Mucosa of gallbladder (tissue), 1 donor: Measurements from ENCODE around the gene SCNN1B. TPM values are rescaled to one million over a fixed set of nuclear protein-coding genes. Genes with fewer than 3 reads are reported as not detected.
"Not testable (repeated sequence)": the region's sequence is repeated elsewhere in the genome, so short reads cannot be mapped to it uniquely, and the experiment has no call there.

Experiments used
- DNase-seq: peaks from one replicate; pipeline ENCODE4 v3.0.0-alpha.2; 2020; ENCODE audit warnings: low spot score
- total RNA-seq: library from RNA; stranded (reverse); gene quantifications from one replicate; pipeline ENCODE4 v1.2.1, GENCODE V29; 2021
- donor health status: DM: no; HTN: no; CAD: no.

The SCNN1B gene, protein sequence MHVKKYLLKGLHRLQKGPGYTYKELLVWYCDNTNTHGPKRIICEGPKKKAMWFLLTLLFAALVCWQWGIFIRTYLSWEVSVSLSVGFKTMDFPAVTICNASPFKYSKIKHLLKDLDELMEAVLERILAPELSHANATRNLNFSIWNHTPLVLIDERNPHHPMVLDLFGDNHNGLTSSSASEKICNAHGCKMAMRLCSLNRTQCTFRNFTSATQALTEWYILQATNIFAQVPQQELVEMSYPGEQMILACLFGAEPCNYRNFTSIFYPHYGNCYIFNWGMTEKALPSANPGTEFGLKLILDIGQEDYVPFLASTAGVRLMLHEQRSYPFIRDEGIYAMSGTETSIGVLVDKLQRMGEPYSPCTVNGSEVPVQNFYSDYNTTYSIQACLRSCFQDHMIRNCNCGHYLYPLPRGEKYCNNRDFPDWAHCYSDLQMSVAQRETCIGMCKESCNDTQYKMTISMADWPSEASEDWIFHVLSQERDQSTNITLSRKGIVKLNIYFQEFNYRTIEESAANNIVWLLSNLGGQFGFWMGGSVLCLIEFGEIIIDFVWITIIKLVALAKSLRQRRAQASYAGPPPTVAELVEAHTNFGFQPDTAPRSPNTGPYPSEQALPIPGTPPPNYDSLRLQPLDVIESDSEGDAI
- total RNA-seq = 2.2 TPM

DNA sequence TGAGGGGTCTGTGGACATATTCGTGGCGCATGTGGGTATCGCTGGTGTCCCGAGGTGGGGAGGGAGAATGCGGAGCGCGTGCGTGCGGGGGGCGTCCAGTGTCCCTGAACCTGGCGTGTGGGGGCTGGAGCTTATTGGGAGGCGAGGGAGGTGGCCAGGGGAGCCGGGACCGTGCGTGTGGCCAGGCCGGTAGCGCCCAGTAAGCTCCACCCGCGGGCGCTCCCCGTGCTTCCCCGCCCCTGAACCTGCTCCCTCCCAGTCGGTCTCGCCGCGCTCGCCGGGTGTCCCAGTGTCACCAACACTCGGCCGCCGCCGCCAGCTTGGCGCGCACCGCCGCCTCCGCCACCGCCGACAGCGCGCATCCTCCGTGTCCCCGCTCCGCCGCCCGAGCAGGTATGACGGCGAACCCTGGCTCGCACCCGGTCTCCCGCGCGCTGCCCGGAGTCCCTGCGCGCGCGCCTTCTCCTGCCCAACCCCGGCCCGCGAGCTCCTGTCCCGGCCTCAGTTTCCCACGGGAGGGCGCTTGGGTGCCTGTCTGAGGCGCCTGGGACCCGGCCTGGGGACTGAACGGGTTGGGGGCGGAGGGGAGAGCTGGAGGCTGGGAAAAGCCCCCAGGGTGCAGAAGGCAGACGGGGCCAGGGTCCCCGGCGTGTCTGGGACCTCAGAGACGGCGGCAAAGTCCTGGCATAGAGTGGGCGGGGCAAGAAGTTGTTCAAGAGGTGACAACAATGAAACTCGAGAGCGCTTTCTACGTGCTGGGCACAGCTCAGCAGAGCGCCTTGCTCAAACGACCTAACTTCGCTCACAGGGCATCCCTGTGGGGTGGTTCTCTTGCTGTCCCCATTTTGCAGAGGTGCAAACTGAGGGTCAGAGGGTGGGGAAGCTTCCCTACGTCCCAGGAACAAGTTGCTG is at the start of gene SCNN1B:
Gene SCNN1B (plus strand): TSS at position 258 of the 912 bp plus-strand sequence. CDS start 46,298 bp downstream, outside the sequence.
- DNase-seq = no peak

DNA sequence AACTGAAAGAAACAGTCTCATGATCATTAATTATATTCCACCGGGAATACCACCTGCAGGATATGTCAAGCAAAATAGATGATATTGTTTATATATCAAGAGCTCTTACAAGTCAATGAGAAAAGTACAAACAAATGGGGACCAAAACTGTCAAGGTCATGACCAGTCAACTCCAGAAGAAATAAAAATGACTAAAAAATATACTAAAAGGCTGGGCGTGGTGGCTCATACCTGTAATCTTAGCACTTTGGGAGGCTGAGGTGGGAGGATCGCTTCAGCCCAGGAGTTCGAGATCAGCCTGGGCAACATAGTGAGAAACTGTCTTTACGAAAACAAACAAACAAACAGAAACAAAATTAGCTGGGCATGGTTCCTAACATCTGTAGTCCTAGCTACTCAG is 49.8 kb upstream of the SCNN1B start:
- no peak for DNase-seq

DNA sequence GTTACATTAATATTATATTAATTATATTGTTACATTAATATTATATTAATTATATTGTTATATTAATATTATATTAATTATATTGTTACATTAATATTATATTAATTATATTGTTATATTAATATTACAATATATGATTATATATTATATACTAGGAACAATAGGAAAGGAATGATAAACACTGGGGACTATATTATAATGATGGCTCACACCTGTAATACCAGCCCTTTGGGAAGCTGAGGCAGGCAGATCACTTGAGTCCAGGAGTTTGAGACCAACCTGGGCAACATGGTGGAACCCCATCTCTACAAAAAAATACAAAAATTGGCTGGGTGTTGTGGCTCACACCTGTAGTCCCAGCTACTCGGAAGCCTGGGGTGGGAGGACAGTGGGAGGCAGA is 48.5 kb upstream of the SCNN1B start:
- not testable (repeated sequence) for DNase-seq

GRCh38 chr16:23254338-23254737 is 47.8 kb upstream of the SCNN1B start:
- DNase-seq = no peak

DNA sequence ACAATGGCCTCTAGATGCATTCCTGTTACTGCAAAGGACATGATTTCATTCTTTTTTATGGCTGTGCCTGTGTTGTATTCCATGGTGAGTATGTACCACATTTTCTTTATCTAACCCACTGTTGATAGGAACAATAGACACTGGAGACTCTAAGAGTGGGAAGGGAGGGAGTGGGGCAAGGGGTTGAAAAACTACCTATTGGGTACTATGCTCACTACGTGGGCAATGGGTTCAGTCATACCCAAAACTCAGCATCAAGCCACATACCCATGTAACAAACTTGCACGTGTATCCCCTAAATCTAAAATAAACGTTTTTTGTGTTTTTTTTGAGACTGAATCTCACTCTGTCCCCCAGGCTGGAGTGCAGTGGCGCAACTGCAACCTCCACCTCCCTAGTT is 47.1 kb upstream of the SCNN1B start:
- no peak for DNase-seq

GRCh38 chr16:23256440-23256839 is 45.7 kb upstream of the SCNN1B start:
- DNase-seq = no peak

DNA sequence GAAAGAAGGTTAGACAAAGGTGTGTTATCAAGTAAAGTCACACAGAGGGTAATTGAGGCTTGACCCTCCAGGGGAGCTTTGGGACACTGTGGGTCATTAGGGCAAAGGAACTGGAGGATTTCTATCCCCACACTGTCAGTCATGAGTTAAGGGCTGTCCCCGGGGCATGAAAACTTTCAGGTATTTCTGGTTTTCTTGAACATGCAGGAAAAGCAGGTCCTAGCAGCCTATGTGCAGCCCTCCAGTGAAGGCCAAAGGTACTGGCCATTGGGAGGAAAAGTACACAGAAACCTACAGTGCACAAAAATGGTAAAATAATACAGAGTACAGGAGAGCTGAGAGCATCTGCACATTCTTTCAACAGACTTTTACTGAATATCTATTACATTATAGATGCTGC is 44.4 kb upstream of the SCNN1B start:
- DNase-seq = no peak

- no peak for DNase-seq
These were observed 43.2 kb upstream of the SCNN1B start for GRCh38 chr16:23258919-23259237.

DNA sequence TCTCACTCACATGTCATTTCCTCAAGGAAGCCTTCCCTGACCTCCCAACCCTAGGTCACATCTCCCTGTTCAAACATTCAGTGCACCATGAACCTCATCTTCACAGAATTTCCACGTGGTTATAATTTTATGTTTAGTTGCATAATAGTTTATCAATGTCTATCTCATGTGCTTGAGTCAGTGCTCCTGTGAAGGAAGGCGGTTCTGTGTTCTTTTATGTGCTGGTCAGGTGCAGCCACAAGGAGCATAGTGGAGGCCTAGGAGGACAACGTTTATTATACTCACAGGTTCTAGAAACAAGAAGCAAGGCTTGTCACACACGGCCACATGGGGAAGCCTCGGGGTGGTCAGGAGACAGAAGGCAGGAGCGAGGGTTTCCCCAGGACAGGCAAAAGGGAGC is 34.5 kb upstream of the SCNN1B start:
- no peak for DNase-seq

- DNase-seq = no peak
These were observed 33.5 kb upstream of the SCNN1B start for GRCh38 chr16:23268561-23268960.

- DNase-seq = no peak
These were observed 32.7 kb upstream of the SCNN1B start for GRCh38 chr16:23269248-23269953.

- DNase-seq = no peak
These were observed 31.4 kb upstream of the SCNN1B start for GRCh38 chr16:23270654-23271053.

- no peak for DNase-seq
These were observed 27.1 kb upstream of the SCNN1B start for GRCh38 chr16:23274968-23275367.

DNA sequence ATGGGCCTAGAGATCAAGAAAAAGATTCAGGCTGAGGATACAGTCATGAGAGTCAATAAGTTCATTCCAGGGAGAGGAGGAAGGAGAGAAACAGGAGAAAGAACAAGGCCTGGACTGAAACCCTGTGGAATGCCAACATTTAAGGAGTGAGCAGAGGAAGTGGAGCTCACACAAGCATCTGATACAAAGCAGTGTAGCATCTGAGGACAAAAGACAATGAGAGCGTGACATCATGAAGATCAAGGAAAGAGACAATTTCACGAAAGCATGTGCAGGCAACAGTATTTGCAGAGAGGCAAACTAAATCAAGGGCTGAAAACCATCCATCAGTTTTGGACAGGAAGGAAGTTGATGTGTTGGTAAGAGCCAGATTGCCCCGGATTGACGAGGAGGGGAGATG is 25.3 kb upstream of the SCNN1B start:
- no peak for DNase-seq

GRCh38 chr16:23278031-23278430 is 24.1 kb upstream of the SCNN1B start:
- DNase-seq = no peak

DNA sequence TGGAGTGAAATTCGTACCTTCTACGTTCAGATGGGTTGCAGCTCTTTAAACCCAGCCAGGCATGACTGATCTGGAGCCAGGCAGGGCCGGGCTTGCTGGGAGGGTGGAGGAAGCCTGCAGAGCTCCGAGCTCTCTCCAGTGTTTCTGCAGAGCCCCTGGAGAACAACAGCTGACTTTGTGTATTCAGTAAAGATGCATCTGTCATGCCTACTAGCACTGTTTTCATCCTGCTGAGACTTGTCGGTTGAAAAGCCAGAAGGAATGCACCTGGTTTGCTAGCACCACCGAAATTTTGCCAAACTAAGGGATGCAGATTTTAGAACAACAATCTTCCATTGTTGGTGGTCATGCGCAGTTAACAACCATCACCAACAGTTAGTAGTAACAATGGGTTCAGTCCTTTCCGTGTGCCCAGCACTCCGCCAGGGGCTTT is 22.4 kb upstream of the SCNN1B start:
- no peak for DNase-seq

- DNase-seq = no peak
These were observed 21.6 kb upstream of the SCNN1B start for GRCh38 chr16:23280483-23280967.

DNA sequence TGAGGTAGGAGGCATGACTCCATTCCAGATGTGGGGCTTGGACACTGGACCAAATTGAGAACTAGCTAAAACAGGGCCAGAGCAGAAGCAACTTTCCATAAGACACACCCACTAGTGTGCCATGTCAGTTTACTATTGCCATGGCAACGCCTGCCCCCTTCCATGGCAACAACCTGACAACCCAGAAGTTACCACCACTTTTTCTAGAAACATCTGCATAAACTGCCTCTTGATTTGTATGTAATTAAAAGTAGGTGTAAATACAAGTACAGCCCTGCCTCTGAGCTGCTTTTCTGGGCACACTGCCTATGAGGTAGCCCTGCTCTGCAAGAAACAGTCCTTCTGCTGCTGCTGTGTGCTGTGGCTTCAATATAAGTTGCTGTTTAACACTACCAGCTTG is 19.5 kb upstream of the SCNN1B start:
- no peak for DNase-seq

DNA sequence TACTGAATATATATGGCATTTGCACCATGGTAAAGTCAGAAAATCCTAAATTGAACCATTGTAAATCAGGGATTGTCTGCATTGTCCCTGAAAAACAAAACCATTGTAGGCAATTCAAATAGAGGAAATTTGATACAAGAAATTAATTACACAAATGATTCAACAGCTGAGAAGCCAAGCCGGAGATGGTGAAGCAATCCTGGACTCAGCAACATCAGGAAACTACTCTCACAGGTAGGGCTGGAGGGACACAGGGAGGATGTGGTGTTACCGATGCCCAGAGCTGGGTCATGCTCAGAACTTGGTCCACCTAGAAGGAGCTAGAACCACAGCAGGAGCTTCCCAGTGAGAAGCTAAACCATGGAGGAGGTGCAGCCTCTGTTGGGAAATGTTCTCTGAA is 18.5 kb upstream of the SCNN1B start:
- no peak for DNase-seq

DNA sequence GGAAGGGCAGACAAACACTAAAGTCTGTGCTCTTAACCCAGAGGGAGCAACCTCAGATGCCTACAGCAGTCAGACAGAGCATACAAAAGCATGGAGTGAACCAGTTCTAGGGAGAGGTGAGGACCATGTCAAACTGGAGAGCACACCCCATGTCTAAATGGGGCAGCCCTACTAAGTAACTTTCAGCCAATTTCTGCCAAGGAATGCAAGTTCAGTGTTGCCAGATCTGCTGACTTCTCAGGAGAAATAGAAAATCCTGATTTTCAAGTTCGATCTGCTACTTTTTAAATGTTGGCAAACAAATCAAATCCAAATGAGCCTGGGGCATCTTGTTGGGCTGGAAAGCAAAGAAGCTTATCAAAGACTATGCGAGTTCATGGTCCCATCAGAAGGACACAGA is 17.5 kb upstream of the SCNN1B start:
- no peak for DNase-seq

DNA sequence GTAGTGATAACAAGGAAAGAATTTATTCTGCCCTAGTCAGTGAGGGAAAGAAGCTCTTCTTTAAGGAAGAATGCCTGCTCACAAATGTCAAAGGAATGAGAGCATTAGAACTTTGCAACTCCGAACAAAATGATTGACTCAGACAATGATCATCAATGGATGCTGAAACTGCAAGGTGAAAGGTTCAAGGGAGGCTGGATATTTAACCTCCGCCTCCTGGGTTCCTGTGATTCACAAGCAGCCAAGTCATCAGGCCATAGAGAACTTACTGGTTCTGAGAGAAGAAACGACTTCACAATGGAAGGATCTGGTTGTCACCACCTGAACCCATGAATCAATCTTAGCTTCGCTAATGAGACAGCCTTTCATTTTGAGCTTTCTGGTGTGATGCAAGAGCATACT is 16.0 kb upstream of the SCNN1B start:
- DNase-seq = no peak

- DNase-seq = no peak
These were observed 13.9 kb upstream of the SCNN1B start for GRCh38 chr16:23288209-23288608.
